DOHH2 (cell line): ENCODE results near the gene CHD5.

Experiments
- EZH2phosphoT487 ChIP-seq: fragments of 200-600 bp; sonication (generic); IDR thresholded peaks from 2 replicates; pipeline ENCODE4 v1.6.1; 2017; ENCODE audit warnings: borderline replicate concordance, mild to moderate bottlenecking, antibody characterized with exemption, low read length, moderate library complexity, mixed read lengths
- TF ChIP-seq, protein P1 (sequence below): fragments of 200-600 bp; sonication (generic); IDR thresholded peaks from one replicate; pipeline ENCODE4 v1.5.1; 2014; ENCODE audit warnings: antibody characterized with exemption, mild to moderate bottlenecking, low read depth, low read length; ENCODE audit not compliant: poor library complexity, severe bottlenecking

- TF ChIP-seq, protein P1, sequence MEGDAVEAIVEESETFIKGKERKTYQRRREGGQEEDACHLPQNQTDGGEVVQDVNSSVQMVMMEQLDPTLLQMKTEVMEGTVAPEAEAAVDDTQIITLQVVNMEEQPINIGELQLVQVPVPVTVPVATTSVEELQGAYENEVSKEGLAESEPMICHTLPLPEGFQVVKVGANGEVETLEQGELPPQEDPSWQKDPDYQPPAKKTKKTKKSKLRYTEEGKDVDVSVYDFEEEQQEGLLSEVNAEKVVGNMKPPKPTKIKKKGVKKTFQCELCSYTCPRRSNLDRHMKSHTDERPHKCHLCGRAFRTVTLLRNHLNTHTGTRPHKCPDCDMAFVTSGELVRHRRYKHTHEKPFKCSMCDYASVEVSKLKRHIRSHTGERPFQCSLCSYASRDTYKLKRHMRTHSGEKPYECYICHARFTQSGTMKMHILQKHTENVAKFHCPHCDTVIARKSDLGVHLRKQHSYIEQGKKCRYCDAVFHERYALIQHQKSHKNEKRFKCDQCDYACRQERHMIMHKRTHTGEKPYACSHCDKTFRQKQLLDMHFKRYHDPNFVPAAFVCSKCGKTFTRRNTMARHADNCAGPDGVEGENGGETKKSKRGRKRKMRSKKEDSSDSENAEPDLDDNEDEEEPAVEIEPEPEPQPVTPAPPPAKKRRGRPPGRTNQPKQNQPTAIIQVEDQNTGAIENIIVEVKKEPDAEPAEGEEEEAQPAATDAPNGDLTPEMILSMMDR, result no peak
- no peak for TF ChIP-seq EZH2phosphoT487
These were observed 29.8 kb downstream of the CHD5 start for GRCh38 chr1:6150006-6150938.
